ENCODE measurements around the gene ZNF511. TPM values are rescaled to one million over a fixed set of nuclear protein-coding genes. Genes with fewer than 3 reads are reported as not detected.

The ZNF511 gene
- total RNA-seq, 1 donor from 2014 or later = 25.5 TPM

- no peak overlapping the region for H3K27ac ChIP-seq (ENCODE audit: low read depth, low read length)
- no peak overlapping the region for H2AFZ ChIP-seq (ENCODE audit: low read depth, low read length)
- H3K79me2 ChIP-seq (ENCODE audit: insufficient read depth, low read length) = peaks cover 5% of the 10 kb centered on the region
- no peak for DNase-seq (ENCODE audit: low read depth)
- H3K4me3 ChIP-seq (ENCODE audit: insufficient read depth, low read depth, low read length) = no peak overlapping the region
- no peak overlapping the region for H3K4me3 Mint-ChIP-seq (ENCODE audit: unreplicated experiment)
- no peaks in the 10 kb centered on the region for H3K36me3 Mint-ChIP-seq (ENCODE audit: low read depth, unreplicated experiment)
- no peak overlapping the region for H3K4me2 ChIP-seq (ENCODE audit: low read length)
- H3K27me3 Mint-ChIP-seq (ENCODE audit: low read depth, unreplicated experiment) = no peaks in the 10 kb centered on the region
- no peaks in the 10 kb centered on the region for H3K9me3 Mint-ChIP-seq (ENCODE audit: unreplicated experiment)
- H3K27ac Mint-ChIP-seq (ENCODE audit: unreplicated experiment) = no peak overlapping the region
- TF ChIP-seq EZH2 (IDR thresholded peaks at IDR 0.05; ENCODE audit: insufficient read depth, low read length) (no peak), CTCF (IDR thresholded peaks at IDR 0.05; ENCODE audit: insufficient read depth, low read depth, low read length) (no peak)
- H3K4me1 Mint-ChIP-seq (ENCODE audit: low read depth, unreplicated experiment) = no peaks in the 10 kb centered on the region
- H3K9me3 ChIP-seq (ENCODE audit: insufficient read depth, low read depth, low read length) = no peaks in the 10 kb centered on the region
- no peak overlapping the region for H3K9ac ChIP-seq (ENCODE audit: low read length)
- peaks cover 7% of the 10 kb centered on the region for H4K20me1 ChIP-seq (ENCODE audit: insufficient read depth, low read length)
- no peak for FAIRE-seq
- H3K4me1 ChIP-seq (ENCODE audit: insufficient read depth, low read length) = peaks cover 9% of the 10 kb centered on the region
- H3K27me3 ChIP-seq (ENCODE audit: insufficient read depth, low read length) = no peaks in the 10 kb centered on the region
- H3K36me3 ChIP-seq (ENCODE audit: insufficient read depth, low read length) = no peaks in the 10 kb centered on the region
These were observed 44.7 kb downstream of the ZNF511 start for GRCh38 chr10:133353202-133353959.

GRCh38 chr10:133353988-133354605 is 45.4 kb downstream of the ZNF511 start:
- no peak for TF ChIP-seq EZH2 (IDR thresholded peaks at IDR 0.05; ENCODE audit: insufficient read depth, low read length)
- TF ChIP-seq CTCF (IDR thresholded peaks at IDR 0.05; ENCODE audit: insufficient read depth, low read depth, low read length) = no peak
- Histone ChIP-seq H3K27ac (ENCODE audit: low read depth, low read length) (no peak overlapping the region), H3K9ac (ENCODE audit: low read length) (no peak overlapping the region), H3K79me2 (ENCODE audit: insufficient read depth, low read length) (peaks cover 5% of the 10 kb centered on the region), H3K4me1 (ENCODE audit: insufficient read depth, low read length) (peaks cover 9% of the 10 kb centered on the region), H3K9me3 (ENCODE audit: insufficient read depth, low read depth, low read length) (no peaks in the 10 kb centered on the region), H2AFZ (ENCODE audit: low read depth, low read length) (no peak overlapping the region), H3K36me3 (ENCODE audit: insufficient read depth, low read length) (no peaks in the 10 kb centered on the region), H4K20me1 (ENCODE audit: insufficient read depth, low read length) (peaks cover 7% of the 10 kb centered on the region), H3K4me2 (ENCODE audit: low read length) (no peak overlapping the region), H3K27me3 (ENCODE audit: insufficient read depth, low read length) (no peaks in the 10 kb centered on the region), H3K4me3 (ENCODE audit: insufficient read depth, low read depth, low read length) (no peak overlapping the region)
- Mint-ChIP-seq H3K4me3 (ENCODE audit: unreplicated experiment) (no peak overlapping the region), H3K36me3 (ENCODE audit: low read depth, unreplicated experiment) (no peaks in the 10 kb centered on the region), H3K27ac (ENCODE audit: unreplicated experiment) (peak overlapping the region; percentile 87), H3K27me3 (ENCODE audit: low read depth, unreplicated experiment) (no peaks in the 10 kb centered on the region), H3K4me1 (ENCODE audit: low read depth, unreplicated experiment) (no peaks in the 10 kb centered on the region), H3K9me3 (ENCODE audit: unreplicated experiment) (no peaks in the 10 kb centered on the region)
- DNase-seq (ENCODE audit: low read depth) = no peak
- no peak for FAIRE-seq
